D721Med (cell line): ENCODE measurements around the gene COLEC12.
"Not testable (repeated sequence)": the region's sequence is repeated elsewhere in the genome, so short reads cannot be mapped to it uniquely, and the experiment has no call there.

Experiments
- DNase-seq: peaks from one replicate; pipeline ENCODE4 v3.0.0; 2011; ENCODE audit warnings: low spot score; ENCODE audit not compliant: insufficient read length
- FAIRE-seq: peaks from 2 replicates; lab custom pipeline; 2011; peaks lifted over from hg19 to GRCh38; lab: Jason Lieb, UNC
- CTCF ChIP-seq: IDR thresholded peaks from 2 replicates; pipeline ENCODE4 v1.5.1; 2012; ENCODE audit warnings: mild to moderate bottlenecking, control low read depth; ENCODE audit not compliant: insufficient read depth; ENCODE audit errors: missing control alignments

The COLEC12 gene

GRCh38 chr18:310042-310441 lies 190.5 kb downstream of the COLEC12 start:
- TF ChIP-seq CTCF, result no peak
- DNase-seq (no peak), FAIRE-seq (no peak)

DNA sequence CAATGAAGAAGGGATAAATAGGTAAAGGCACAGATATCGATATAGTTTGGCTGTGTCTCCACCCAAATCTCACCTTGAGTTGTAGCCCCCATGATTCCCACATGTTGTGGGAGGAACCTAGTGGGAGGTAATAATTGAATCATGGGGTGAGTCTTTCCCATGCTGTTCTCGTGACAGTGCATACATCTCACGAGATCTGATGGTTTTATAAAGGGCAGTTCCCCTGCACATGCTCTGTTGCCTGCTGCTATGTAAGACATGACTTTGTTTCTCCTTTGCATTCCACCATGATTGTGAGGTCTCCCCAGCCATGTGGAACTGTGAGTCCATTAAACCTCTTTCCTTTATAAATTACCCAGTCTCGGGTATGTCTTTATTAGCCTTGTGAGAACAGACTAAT lies 192.4 kb downstream of the COLEC12 start:
- DNase-seq, FAIRE-seq: not testable (repeated sequence)

DNA sequence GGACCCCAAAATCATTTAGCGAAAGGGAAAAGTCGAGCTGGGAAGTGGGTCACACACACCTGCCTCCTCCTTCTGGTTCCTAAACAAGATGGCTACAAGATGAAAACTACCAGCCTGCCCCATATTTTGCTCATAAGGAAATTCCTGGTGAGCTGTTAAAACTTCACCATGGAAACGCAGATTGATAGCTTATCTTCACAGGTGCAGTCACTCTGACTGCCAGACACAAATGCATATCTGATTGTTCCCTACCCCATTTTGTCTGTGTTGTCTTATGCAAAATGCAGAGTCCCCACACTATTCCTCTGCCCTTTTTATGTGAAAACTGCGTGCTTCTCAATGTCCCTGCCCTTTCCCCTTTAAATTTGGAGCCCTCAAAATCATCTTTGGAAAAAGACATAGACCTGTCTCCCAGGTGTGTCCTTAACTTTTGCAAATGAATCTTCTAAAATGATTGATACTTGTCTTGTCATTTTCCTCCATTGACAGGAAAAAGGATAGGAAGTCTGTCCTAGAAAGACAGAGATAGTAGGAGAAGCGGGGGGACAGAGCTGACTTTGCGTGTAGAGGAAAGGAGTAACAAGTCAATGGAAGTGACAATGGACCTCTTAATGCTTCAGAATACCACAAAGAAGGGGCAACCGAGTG lies 193.8 kb downstream of the COLEC12 start:
- DNase-seq (no peak), FAIRE-seq (no peak)
- no peak for TF ChIP-seq CTCF

- FAIRE-seq (no peak), DNase-seq (no peak)
- no peak for TF ChIP-seq CTCF
These were observed 195.4 kb downstream of the COLEC12 start for GRCh38 chr18:305003-305501.

- DNase-seq (no peak), FAIRE-seq (no peak)
- no peak for TF ChIP-seq CTCF
These were observed 196.9 kb downstream of the COLEC12 start for GRCh38 chr18:303607-304006.

DNA sequence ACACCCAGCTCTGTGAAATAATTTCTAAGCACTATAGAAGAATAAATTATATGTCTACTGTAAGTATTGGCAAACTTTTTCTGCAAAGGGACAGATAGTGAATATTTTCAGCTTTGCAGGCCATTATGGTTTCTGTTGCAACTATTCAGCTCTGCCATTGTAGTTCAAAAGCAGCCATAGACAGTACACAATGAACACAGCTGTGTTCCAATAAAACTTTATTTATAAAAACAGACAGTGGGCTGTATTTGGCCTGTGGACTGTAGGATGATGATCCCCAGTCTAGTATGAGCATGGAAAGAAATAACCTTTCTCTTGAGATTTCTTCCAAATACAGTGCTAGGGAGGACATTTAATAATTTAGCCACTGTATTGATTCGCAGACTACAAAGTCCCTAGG lies 197.5 kb downstream of the COLEC12 start:
- DNase-seq, result no peak
- no peak for FAIRE-seq

DNA sequence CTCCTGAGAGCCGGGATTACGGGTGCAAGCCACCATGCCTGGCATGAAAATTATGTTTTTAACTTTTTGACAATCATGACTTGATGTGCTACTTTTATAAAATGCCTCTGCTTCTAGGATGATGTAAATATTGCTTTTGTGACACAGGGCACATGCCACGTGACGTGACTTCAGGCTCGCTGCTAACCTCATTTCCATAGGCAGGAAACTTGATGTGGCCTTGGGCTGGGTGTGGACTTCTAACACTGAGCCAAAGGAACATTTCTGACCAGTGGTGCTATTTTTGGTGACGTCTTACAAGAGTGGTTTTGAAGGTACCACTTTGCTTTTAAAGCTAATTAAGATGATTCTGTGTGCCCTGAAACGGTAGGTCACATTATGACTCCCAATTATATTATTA lies 198.4 kb downstream of the COLEC12 start:
- DNase-seq (no peak), FAIRE-seq (no peak)
- TF ChIP-seq CTCF, result no peak

More for the DNA sequence above, 197.5 kb downstream of the COLEC12 start:
- no peak for TF ChIP-seq CTCF

DNA sequence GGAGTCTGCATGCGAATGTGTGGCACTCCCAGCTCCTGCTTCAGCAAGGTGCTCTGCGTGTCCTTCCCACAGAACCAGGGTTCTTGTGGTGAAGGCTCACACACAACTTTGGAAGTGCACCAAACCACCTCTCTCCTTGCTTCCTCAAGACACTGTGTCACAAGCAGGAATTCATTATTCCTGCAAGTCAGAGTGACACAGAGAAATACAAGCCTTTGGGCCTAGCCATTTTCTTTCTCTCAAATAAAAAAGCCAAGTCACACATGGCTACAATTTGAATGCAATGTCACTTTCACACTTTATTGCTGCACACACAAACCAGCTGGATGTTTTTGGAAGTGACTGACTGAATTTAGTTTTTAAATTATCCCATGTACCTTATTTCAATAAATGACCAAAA lies 202.6 kb downstream of the COLEC12 start:
- TF ChIP-seq CTCF, result no peak
- FAIRE-seq (no peak), DNase-seq (no peak)
